GM21390 (cell line): ENCODE data around the gene PCDH10.
A peak's percentile ranks its signal among the peaks of the same experiment; 100 is the strongest.

Experiments
- ATAC-seq: cut with Tn5 transposase; IDR thresholded peaks from one replicate; pipeline ENCODE4 v1.9.1; 2021; ENCODE audit not compliant: unreplicated experiment

Gene PCDH10

GRCh38 chr4:133148690-133149363 is at the start of gene PCDH10:
Gene PCDH10 (plus strand): TSS chr4:133149294. CDS start chr4:133150141, 847 bp downstream.
- peak; percentile 80 for ATAC-seq

GRCh38 chr4:133102043-133102442 is 47.1 kb upstream of the PCDH10 start:
- ATAC-seq = no peak

GRCh38 chr4:133102612-133103409 is 46.3 kb upstream of the PCDH10 start:
- no peak for ATAC-seq

DNA sequence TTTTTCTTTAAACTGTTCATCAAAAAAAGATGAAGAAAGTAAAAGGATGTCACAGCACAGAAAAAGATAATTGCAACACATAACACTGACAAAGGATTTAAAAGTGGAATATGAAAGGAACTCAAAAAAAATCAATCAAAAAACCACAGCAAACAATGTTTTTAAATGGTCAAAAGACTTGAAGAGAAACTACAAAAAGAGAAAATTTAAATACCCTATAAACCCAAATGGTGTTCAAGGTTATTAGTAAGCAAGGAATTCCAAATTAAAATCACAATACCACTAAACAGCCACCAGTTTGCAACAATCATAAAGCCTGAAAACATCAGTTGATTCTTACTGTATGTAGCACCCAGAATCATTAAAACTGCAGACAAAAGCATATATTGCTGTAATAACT is 36.5 kb upstream of the PCDH10 start:
- no peak for ATAC-seq

DNA sequence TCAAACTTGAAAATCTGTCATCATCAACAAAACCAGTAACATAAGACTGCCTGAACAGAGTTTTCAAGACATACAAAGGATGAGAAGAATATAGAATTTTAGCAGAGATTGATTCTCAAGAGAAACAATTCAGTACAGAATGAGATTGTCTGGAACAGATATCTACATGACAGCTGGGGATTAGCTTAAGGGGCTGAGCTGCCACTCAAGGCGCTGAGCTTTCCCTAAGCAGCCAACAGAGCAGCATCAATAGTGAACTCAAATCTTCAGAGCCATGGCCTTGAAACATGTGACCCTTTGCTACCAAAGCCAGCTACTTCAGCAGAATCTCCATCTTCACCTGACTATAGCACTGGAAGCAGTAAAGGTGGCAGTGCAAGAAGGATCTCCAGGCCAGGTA is 24.3 kb upstream of the PCDH10 start:
- ATAC-seq = no peak

- no peak for ATAC-seq
These were observed 21.6 kb upstream of the PCDH10 start for GRCh38 chr4:133127500-133127899.

GRCh38 chr4:133129237-133129636 is 19.9 kb upstream of the PCDH10 start:
- no peak for ATAC-seq

- ATAC-seq = no peak
These were observed 18.9 kb upstream of the PCDH10 start for GRCh38 chr4:133130171-133130570.

DNA sequence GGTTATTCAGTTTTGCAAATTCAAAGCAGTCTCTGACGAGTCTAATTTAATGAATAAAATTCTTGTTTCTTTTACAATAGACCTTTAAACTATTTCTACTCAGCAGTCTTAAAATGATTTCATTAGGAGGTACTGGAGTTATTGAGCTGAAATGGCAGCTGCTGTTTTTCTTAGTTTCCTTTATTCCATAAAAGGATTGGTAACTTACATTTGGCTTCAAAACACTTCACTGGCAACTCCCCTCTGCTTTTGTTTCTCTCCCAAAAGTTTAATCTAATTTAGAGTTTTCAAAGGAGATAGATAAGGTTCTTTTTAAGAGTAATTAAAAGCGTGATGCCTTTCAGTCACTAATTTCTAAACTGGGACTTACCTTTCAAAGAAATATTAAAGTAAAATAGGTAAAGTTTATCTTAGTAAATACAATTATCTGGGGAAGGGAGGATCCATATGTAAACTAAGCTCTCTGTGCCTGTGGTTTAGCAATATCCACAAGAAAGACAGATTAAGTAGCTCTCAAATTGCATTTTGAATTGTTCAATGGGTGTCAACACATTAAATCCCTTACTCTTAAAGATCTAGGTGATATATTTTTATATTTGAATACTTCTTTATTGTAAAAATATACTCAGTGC is 17.1 kb upstream of the PCDH10 start:
- no peak for ATAC-seq

DNA sequence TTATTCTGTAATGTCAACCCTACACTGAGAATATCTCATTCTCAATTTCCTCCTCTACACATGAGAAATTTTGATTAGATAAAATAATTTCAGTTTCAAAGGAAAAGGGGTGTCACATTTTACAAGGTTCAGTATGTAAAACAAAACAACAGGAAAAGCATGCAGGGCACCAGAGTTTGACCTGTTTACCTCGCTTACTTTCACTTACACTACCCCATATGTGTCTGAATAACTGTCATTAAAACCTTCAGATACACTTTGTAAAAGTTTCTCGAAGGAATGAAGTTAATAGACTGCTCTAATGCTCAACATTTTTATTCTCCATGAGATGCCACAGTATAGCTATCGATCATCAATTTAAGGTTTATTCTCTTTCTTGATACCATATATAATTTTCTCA is 12.3 kb upstream of the PCDH10 start:
- no peak for ATAC-seq

- no peak for ATAC-seq
These were observed 11.5 kb upstream of the PCDH10 start for GRCh38 chr4:133137571-133137970.

DNA sequence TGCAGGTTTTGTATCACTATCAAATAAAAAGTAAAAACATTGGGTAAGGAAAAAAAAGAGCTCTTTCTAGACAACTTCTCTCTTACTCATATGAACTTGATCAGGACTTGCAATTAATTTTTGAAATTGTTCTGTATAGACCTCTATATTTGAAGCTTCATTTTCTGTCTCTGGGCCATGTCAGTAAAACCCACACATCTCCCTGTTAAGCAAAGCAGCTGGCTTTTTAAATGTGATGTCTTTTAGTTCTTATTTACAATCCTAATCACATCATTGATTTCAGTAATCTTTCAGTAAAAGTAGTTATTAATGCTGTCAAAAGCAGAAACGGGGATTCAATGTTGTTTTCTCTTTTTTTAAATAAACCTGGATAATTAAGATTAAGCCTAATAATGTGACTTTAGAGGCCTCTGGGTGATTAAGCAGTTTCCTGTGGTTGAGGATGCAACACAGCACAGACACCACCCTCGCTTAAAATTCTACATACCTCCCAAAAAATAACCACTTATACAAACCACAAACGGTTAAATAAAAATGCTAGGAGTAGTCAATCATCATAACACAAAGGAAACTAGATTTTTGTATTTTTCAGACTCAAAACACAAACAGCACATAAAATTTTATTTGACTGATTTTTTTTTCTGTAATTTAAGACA is 5.2 kb upstream of the PCDH10 start:
- ATAC-seq = no peak

DNA sequence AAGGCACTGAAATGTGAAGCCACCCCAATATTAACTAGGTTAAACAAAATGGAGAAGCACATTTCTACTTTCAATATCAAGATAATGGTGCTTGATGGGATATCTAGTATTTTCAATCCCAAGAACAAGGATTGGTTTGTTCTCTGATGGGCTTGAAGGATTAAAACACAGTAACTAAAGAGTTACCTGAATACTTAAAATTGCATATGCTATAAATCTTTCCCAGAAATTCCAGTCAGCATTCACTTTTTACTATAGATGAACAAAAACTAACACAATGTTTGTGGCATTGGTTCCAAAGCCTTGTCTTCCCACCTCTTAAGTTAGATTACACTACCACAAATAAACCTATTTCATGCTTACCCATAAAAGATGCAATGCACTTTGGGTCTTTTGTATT is 3.9 kb upstream of the PCDH10 start:
- ATAC-seq = no peak

DNA sequence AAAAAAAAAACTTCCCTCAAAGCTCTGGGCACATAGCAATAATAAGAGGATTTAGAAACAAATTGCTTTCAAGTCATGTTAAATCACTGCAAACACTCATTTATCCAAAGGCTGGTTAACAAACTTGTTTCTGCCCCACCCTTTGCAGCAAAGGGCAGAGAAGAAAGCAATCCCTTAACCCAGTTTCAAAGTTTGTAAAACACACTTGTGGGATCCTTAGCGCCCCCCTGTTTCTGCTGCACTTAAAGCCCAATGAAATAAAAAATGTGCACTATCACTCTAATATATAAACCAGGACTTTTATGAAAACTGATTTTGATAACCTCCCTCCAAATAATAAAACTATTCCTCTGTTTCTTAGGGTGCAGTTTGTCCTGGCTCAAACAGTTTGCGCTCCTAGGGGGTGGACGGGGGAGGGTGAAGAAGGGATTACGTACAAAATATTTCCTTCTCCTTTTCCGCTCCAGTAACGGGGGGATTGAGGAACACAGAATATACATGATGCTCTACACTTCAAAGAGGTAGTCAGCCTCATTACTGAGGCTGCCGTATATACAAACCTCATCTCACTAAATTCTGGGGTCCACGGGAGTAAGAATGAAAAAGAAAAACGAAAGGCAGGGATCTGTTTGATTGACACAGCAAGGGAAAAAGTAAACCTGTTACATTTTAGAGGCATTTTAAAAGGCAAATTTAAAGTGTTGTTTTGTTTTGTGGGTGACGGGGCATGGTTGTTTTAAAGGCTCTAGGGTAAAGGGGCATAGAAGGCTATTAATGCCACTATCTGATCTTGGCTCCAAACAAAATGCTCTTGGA is 3.1 kb upstream of the PCDH10 start:
- ATAC-seq = no peak

DNA sequence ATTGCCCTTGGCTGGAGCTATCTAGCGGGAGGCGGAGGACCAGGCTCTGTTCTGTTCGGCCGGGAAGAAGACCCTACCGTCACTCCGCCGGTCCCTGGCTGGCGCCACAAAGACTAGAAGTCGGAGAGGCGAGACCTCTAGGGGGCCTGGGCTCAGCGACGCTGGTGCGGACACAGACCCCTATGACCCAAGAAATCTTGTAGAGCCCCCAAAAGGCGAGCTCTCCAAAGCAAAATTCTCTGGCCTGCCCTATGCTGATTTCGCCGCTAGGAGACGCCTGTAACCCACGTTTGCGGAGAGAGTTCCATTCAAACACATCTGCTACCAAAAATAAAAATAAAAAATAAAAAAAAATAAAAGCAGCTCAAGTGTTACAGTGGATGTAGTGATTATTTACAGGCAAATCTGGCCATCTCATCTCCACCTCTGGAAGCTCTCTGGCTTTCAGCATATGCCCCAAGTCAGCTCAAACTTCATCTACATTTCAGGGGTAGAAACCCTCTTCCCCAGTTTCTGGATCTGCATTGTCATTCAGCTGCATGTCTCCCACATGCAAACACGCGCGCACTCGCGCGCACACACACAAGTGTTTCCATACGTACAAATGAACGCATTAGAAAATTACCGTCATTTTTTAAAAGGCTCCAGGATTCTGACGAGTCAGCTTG is 2.4 kb upstream of the PCDH10 start:
- ATAC-seq = peak; percentile 47

- no peak for ATAC-seq
These were observed 1.7 kb upstream of the PCDH10 start for GRCh38 chr4:133147286-133147821.

- no peak for ATAC-seq
These were observed 989 bp upstream of the PCDH10 start for GRCh38 chr4:133147921-133148689.

DNA sequence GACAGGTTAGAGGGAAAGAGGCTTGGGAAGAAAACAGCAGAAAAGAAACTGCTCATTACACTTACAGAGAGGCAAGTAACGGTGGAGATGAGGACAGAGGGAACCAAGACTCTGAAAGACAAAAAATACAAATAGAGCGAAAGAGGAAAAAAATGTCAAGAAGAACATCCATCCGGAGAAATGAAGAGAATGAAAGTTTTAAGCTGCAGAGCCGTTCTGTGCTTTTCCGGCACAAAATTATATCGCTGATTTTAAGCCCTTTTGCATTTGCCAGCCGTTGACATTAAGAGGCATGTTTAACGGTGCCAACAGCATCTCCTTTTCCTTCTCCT is 236 bp downstream of the PCDH10 start:
- ATAC-seq = no peak

GRCh38 chr4:133149932-133150471 is 908 bp downstream of the PCDH10 start:
- ATAC-seq = no peak
